Activated T-cell treated with anti-CD3 and anti-CD28 coated beads for 24 hours (primary cell): ENCODE results near the gene MAPK11.
A peak's percentile ranks its signal among the peaks of the same experiment; 100 is the strongest.

Experiments
- DNase-seq: peaks from one replicate; pipeline ENCODE4 v3.0.0-alpha.2; 2020; ENCODE audit warnings: low read depth

The MAPK11 gene

GRCh38 chr22:50260801-50261614 lies 9.2 kb downstream of the MAPK11 start:
- no peak for DNase-seq

- DNase-seq = no peak
Measured at GRCh38 chr22:50260434-50260800, 9.8 kb downstream of the MAPK11 start.

GRCh38 chr22:50259302-50259701 lies 10.9 kb downstream of the MAPK11 start:
- DNase-seq = no peak

- no peak for DNase-seq
Measured at GRCh38 chr22:50258361-50259292, 11.6 kb downstream of the MAPK11 start.

- no peak for DNase-seq
Measured at GRCh38 chr22:50257451-50258360, 12.5 kb downstream of the MAPK11 start.

- DNase-seq = no peak
Measured at GRCh38 chr22:50257041-50257440, 13.1 kb downstream of the MAPK11 start.

- DNase-seq = no peak
Measured at GRCh38 chr22:50256258-50256862, 13.8 kb downstream of the MAPK11 start.

- no peak for DNase-seq
Measured at GRCh38 chr22:50255607-50256006, 14.6 kb downstream of the MAPK11 start.

GRCh38 chr22:50255099-50255498 lies 15.1 kb downstream of the MAPK11 start:
- no peak for DNase-seq

GRCh38 chr22:50253941-50254340 lies 16.2 kb downstream of the MAPK11 start:
- DNase-seq = no peak

GRCh38 chr22:50253046-50253915 lies 16.9 kb downstream of the MAPK11 start:
- DNase-seq = no peak

GRCh38 chr22:50252082-50253045 lies 17.8 kb downstream of the MAPK11 start:
- peak; percentile 56 for DNase-seq

GRCh38 chr22:50251477-50252081 lies 18.6 kb downstream of the MAPK11 start:
- DNase-seq = no peak

- peak; percentile 74 for DNase-seq
Measured at GRCh38 chr22:50250555-50251476, 19.4 kb downstream of the MAPK11 start, which contains the start of gene HDAC10. Gene HDAC10 (minus strand): TSS chr22:50251265. CDS start chr22:50251032, 233 bp downstream.

GRCh38 chr22:50250249-50250554 lies 20.0 kb downstream of the MAPK11 start:
- no peak for DNase-seq

GRCh38 chr22:50249341-50250248 lies 20.6 kb downstream of the MAPK11 start:
- no peak for DNase-seq
